ENCODE results near the gene SUB1.
"Not testable (repeated sequence)": the region's sequence is repeated elsewhere in the genome, so short reads cannot be mapped to it uniquely, and the experiment has no call there.

SUB1 gene

DNA sequence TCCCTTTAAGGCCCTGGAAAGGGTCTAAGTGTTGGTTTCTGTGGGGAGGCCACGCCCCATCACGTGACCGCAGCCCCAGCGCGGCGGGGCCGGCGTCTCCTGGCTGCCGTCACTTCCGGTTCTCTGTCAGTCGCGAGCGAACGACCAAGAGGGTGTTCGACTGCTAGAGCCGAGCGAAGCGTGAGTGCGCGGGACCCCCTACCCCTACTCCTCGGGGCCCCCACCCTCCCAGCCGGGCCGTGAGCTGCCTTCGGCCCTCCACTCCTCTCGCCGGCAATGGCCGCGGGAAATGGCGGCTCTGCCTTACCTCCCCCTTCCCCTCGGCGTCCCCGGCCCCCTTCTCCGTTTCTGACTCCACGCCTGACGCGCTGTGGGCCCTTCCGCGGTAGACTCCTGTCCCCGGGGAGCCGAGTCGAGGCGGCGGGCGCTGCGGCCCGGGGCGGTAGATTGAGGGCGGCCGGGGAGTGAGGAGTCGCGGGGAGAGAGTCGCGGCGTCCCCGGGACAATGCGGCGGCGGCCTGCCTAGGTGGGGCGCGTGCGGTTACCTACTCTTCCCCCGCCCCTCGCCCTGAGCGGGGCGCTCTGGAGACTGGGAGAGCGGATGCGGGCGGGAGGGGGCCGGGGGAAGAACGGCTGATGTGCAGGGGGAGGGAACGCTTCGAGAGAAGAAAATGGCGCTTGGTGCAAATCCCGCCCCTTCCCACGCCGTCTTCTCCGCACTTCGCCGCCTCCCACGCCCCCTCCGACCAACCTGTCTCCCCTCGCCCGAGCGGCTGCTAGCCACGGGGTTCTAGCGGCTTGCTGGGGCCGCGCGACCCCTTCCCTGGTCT is at the start of gene SUB1:
Gene SUB1, plus strand, starts transcription at position 112 of the 830 bp plus-strand sequence. CDS start 2,956 bp downstream, outside the sequence.
- peaks cover 62% of the 10 kb centered on the region for H3K79me2 ChIP-seq (ENCODE audit: insufficient read depth, low read depth)
- peak within 1 kb of the TSS; percentile 91 for H3K4me2 ChIP-seq
- H3K9ac ChIP-seq: peak within 1 kb of the TSS; percentile 97
- H3K27me3 ChIP-seq (ENCODE audit: insufficient read depth, low read depth): no peaks in the 10 kb centered on the region
- TF ChIP-seq, protein P1, sequence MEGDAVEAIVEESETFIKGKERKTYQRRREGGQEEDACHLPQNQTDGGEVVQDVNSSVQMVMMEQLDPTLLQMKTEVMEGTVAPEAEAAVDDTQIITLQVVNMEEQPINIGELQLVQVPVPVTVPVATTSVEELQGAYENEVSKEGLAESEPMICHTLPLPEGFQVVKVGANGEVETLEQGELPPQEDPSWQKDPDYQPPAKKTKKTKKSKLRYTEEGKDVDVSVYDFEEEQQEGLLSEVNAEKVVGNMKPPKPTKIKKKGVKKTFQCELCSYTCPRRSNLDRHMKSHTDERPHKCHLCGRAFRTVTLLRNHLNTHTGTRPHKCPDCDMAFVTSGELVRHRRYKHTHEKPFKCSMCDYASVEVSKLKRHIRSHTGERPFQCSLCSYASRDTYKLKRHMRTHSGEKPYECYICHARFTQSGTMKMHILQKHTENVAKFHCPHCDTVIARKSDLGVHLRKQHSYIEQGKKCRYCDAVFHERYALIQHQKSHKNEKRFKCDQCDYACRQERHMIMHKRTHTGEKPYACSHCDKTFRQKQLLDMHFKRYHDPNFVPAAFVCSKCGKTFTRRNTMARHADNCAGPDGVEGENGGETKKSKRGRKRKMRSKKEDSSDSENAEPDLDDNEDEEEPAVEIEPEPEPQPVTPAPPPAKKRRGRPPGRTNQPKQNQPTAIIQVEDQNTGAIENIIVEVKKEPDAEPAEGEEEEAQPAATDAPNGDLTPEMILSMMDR (conservative IDR thresholded peaks at IDR 0.05; ENCODE audit: low read depth, low read length): no peak
- peaks cover 4% of the 10 kb centered on the region; the same call in 1 of the 2 replicates for H3K36me3 ChIP-seq (ENCODE audit: insufficient read depth)
- H4K20me1 ChIP-seq (ENCODE audit: insufficient read depth): no peaks in the 10 kb centered on the region
- H3K27ac ChIP-seq: peak within 1 kb of the TSS; percentile 97
- H2AFZ ChIP-seq (ENCODE audit: low read depth): no peak within 1 kb of the TSS
- H3K4me1 ChIP-seq (ENCODE audit: low read depth, poor library complexity, severe bottlenecking): peaks cover 81% of the 10 kb centered on the region
- no peak within 1 kb of the TSS for H3K4me3 ChIP-seq (IDR thresholded peaks at IDR 0.05; ENCODE audit: insufficient read depth, low read depth, low read length)

DNA sequence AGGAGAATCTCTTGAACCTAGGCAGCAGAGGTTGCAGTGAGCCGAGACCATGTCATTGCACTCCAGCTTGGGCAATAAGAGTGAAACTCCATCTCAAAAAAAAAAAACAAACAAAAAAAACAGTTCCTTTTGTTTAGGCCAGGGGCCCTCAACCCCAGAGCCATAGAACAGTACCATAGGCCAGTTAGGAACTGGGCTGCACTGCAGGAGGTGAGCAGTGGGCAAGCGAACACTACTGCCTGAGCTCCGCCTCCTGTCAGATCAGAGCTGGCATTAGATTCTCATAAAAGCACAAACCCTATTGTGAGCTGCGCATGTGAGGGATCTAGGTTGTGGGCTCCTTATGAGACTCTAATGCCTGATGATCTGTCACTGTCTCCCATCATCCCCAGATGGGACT is 49.1 kb upstream of the SUB1 start:
- H3K79me2 ChIP-seq (ENCODE audit: insufficient read depth, low read depth): peaks cover 68% of the 10 kb centered on the region
- no peak overlapping the region for H2AFZ ChIP-seq (ENCODE audit: low read depth)
- H3K27ac ChIP-seq: peak overlapping the region; percentile 88
- TF ChIP-seq, protein P1 (conservative IDR thresholded peaks at IDR 0.05; ENCODE audit: low read depth, low read length): no peak
- H3K4me1 ChIP-seq (ENCODE audit: low read depth, poor library complexity, severe bottlenecking): peaks cover 92% of the 10 kb centered on the region
- H3K9ac ChIP-seq: peak overlapping the region; percentile 16; the same call in 1 of the 2 replicates
- no peak overlapping the region for H3K4me3 ChIP-seq (IDR thresholded peaks at IDR 0.05; ENCODE audit: insufficient read depth, low read depth, low read length)
- H3K27me3 ChIP-seq (ENCODE audit: insufficient read depth, low read depth): no peaks in the 10 kb centered on the region
- H3K4me2 ChIP-seq: peak overlapping the region; percentile 96
- H4K20me1 ChIP-seq (ENCODE audit: insufficient read depth): no peaks in the 10 kb centered on the region
- H3K36me3 ChIP-seq (ENCODE audit: insufficient read depth): no peaks in the 10 kb centered on the region; the same call in 1 of the 2 replicates

DNA sequence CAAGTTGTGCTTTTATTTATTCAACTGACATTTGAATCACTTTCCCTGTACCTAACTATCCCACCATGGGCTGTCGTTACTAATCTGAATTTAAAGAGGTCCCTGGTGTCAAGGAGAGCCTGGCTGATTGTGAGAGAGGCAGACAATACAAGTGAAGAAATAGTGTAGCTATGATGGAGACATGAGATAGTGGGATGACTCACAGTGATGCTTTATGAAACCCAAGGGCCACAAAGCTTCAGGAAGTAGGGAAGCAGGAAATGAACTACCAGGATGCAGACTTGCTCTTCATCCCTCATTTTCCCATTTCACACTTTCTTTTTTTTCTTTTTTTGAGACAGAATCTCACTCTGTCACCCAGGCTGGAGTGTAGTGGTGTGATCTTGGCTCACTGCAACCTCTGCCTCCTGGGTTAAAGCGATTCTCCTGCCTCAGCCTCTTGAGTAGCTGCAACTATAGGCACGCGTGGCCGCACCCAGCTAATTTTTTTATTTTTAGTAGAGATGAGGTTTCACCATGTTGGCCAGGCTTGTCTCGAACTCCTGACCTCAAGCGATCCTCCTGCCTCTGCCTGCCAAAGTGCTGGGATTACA is 47.8 kb upstream of the SUB1 start:
- H3K36me3 ChIP-seq (ENCODE audit: insufficient read depth); H3K4me3 ChIP-seq (IDR thresholded peaks at IDR 0.05; ENCODE audit: insufficient read depth, low read depth, low read length); H2AFZ ChIP-seq (ENCODE audit: low read depth); H4K20me1 ChIP-seq (ENCODE audit: insufficient read depth); H3K27me3 ChIP-seq (ENCODE audit: insufficient read depth, low read depth): not testable (repeated sequence)
- H3K9ac ChIP-seq: peak overlapping the region; percentile 19; the same call in 1 of the 2 replicates
- peak overlapping the region; percentile 96 for H3K4me2 ChIP-seq
- H3K4me1 ChIP-seq (ENCODE audit: low read depth, poor library complexity, severe bottlenecking): peaks cover 100% of the 10 kb centered on the region
- H3K79me2 ChIP-seq (ENCODE audit: insufficient read depth, low read depth): peaks cover 67% of the 10 kb centered on the region
- peak overlapping the region; percentile 88 for H3K27ac ChIP-seq

DNA sequence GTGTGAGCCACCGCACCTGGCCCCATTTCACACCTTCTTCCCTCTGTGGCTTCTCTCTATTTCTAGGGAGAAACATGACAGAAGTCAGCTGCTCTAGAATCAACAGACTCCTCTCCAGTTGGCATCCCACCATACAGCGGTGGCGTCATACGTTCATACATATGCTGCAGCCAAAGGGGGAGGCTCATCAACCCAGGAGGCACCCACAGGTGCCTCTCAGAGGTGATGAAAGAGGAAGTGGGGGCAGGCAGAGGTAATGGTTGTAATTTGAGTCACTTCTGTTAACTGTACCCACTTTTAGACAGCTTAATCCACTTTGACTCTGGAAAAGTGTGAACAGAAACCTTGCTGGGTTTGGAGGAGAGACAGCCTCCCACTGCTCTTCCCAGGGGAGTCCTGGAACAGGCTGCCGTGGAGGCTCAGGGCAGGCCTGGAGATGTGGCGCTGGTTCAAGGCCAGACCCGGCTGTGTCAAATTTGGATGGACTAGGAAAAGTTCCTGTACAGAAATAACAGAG is 47.3 kb upstream of the SUB1 start:
- no peak overlapping the region for H2AFZ ChIP-seq (ENCODE audit: low read depth)
- peaks cover 100% of the 10 kb centered on the region for H3K4me1 ChIP-seq (ENCODE audit: low read depth, poor library complexity, severe bottlenecking)
- H3K79me2 ChIP-seq (ENCODE audit: insufficient read depth, low read depth): peaks cover 62% of the 10 kb centered on the region
- no peak overlapping the region for H3K4me3 ChIP-seq (IDR thresholded peaks at IDR 0.05; ENCODE audit: insufficient read depth, low read depth, low read length)
- no peaks in the 10 kb centered on the region; the same call in 1 of the 2 replicates for H3K36me3 ChIP-seq (ENCODE audit: insufficient read depth)
- TF ChIP-seq, protein P1 (conservative IDR thresholded peaks at IDR 0.05; ENCODE audit: low read depth, low read length): no peak
- H3K9ac ChIP-seq: no peak overlapping the region; the same call in 1 of the 2 replicates
- H3K4me2 ChIP-seq: peak overlapping the region; percentile 96
- H3K27ac ChIP-seq: peak overlapping the region; percentile 88
- no peaks in the 10 kb centered on the region for H3K27me3 ChIP-seq (ENCODE audit: insufficient read depth, low read depth)
- no peaks in the 10 kb centered on the region for H4K20me1 ChIP-seq (ENCODE audit: insufficient read depth)
